ENCODE measurements around the gene TAL1.

DNA sequence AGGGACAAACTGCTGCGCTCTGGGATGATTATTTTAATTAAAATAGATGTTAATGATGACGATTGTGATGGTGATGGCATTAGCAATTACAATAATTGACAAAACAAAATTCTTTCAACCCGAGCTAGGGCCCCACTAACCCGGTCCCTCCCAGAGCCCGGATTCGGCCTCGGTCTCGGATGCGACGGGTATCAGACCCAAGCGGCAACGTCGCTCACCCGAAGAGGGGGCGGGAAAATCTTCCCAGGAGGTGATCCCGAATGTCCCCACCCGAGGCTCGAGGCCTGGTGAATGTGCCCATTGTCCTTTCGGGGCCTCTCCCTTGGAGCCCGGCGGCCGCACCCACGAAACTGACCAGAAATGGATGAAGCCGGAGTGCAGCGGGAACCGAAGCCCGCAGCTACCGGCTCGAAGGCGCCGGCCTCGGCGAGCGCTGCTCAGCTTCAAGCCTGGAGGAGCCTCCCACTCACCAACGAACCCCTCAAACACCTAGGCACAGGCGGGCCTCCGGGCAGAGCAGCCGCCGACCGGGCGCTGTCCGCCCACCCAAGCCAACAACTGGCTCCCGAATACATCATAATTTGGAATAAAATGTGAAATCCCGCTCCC lies 1.2 kb downstream of the TAL1 start:
- TF ChIP-seq, protein P1, sequence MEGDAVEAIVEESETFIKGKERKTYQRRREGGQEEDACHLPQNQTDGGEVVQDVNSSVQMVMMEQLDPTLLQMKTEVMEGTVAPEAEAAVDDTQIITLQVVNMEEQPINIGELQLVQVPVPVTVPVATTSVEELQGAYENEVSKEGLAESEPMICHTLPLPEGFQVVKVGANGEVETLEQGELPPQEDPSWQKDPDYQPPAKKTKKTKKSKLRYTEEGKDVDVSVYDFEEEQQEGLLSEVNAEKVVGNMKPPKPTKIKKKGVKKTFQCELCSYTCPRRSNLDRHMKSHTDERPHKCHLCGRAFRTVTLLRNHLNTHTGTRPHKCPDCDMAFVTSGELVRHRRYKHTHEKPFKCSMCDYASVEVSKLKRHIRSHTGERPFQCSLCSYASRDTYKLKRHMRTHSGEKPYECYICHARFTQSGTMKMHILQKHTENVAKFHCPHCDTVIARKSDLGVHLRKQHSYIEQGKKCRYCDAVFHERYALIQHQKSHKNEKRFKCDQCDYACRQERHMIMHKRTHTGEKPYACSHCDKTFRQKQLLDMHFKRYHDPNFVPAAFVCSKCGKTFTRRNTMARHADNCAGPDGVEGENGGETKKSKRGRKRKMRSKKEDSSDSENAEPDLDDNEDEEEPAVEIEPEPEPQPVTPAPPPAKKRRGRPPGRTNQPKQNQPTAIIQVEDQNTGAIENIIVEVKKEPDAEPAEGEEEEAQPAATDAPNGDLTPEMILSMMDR (IDR thresholded peaks at IDR 0.05) = no peak
- TF ChIP-seq POLR2A (IDR thresholded peaks at IDR 0.05) = no peak
